SHP77 treated with DMSO at 0.1 percent for 48 hours (cell line): ENCODE measurements around the gene ODAD3.
A peak's percentile ranks its signal among the peaks of the same experiment; 100 is the strongest.
"Not testable (repeated sequence)": the region's sequence is repeated elsewhere in the genome, so short reads cannot be mapped to it uniquely, and the experiment has no call there.

Experiments
- DNase-seq: peaks from one replicate; lab custom pipeline; 2025; lab: John Stamatoyannopoulos, UW

The ODAD3 gene

DNA sequence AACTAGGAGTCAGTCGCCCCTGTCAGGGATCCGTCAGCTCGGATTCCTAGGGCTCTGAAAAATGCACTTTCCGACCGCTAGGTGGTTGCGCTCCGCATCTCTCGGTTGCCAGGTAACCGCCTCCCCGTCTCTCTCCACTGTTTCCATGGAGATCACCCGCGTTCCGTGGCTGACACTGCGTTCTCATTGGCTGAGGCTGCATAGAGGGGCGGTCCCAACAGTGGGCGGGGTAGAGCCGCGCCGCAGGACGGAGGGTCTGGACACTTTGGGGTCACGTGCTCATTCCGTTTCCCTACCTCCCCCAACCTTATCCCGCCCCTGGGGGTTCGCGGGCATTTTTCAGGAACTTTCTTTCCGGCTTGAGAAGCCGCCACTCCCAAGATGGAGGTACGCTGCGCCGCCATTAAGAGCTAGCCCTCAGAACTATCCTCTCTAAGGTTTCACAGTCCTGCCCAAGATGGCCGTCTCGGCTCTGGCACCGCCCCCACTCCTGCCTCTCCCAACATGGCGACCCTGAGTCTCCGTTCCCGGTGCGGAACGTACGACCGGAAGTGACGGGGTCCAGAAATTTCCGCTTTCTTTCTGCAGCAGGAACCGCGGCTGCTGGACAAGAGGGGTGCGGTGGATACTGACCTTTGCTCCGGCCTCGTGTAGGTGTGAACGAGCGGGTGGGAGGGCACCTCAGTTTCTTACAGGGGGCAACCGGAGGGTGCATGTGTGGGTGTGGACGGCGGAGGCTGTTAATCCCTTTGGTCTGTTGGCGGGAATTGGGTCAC lies at the start of gene ODAD3, which contains the start of gene PRKCSH:
ODAD3 (minus strand) TSS at position 65 of the 776 bp plus-strand sequence. CDS start 105 bp downstream, outside the sequence.
PRKCSH (plus strand) TSS at position 579 of the 776 bp plus-strand sequence. CDS start 483 bp downstream, outside the sequence.
- DNase-seq = peak; percentile 99

DNA sequence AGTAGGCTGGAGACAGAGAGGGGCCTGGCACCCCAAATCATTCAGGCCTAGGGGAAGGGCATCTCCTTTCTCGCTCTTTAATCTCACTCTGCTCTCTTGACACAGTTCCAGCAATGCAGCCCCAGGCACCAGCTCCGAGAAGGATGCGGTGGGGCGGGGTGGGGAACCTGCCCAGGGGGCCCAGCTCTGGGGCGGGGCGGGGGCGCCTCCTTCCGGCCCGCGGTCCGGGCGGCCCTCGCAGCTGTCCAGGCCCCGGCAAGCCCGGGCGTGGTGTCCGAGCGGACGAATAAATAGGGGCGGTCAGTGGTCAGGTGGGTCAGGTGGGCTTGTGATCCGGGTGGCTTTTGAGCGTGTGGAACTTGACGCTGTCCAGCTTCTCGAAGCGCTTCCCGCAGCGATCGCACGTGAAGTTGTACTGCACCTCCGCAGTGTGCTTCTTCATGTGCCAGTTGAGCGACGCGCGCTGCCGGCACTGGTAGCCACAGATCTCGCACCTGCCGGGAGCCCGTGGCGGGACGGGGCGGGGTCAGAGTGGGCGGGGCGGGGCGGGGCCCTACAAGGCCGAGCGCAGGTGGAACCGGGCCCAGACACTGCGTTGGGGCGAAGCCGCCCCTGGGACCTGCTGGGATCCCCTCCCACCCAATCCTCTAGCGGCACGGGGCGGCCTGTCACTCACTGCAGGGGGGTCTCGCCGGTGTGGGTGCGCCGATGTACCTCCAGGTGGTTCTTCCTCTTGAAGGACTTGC lies 48.6 kb upstream of the ODAD3 start:
- DNase-seq = no peak

DNA sequence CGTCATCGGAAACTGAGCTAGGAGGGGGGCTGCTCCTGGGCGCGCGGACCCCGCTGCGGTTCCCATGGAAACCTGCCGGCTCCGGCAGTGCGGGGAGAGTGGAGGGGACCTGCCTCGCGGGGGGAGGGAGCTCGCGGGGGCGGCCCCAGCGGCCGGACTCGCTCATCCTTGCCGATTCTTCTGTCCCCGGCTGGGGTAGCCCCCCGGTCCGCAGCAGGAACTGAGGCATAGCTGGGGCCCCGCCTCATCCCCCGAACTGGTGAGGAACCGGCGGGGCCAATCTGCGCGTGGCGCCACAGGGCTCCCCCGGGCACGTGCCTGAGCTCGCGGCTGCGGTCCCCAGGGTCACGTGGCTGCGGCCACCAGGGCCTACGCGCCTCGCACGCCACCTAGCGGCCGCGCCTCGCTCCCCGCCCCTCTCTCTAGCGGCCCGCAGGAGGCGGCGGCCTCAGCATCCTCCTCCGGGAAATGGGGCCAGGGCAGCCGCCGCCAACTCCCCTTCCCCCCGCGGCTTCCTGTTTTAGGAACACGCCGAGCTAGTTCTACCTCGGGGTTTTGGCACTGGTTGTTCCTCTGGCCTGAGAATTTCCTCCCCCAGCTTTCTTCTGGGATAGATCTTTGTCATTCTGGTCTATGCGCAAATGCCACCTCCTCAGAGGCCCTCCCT lies 47.6 kb upstream of the ODAD3 start:
- peak; percentile 59 for DNase-seq

DNA sequence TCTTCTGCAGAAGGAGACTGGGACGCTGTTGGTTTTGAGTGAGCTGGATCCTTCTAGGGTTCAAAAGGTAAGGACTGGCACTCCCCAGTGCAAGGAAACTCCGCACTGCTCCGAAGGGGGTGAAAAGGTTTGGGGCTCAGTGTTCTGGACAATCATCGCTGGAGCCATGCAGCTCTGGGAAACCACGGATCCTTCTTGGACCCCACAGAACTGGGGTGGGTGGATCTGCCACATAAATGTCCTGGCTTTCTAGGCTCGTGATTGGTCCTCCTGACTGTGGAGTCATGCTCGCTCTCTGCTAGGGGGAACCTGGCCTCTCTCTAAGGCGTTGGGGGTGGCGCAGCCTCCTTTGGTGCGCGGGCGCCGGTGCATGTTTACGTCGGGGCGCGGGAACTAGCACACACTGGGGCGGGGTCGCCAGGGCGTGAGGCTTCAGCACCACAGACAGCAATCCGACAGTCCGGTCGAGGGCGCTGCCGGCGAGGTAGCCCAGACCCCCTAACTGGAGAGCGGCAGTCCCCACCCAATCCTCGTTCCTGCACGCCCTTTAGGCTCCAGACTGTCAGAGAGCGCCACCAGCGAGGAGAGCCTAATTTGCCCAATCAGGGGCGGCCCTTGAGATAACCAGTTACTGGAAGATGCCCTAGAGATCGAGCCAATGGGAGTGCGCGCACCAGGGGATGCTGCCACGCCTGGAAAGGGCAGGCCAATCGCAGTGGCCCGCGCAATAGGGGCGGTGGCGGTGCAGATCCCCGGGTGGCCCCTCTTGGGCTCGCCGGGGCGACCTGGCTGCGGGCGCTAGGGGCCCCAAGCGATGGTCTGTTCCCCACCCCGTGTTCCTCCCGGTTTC lies 46.8 kb upstream of the ODAD3 start:
- peak; percentile 88 for DNase-seq

DNA sequence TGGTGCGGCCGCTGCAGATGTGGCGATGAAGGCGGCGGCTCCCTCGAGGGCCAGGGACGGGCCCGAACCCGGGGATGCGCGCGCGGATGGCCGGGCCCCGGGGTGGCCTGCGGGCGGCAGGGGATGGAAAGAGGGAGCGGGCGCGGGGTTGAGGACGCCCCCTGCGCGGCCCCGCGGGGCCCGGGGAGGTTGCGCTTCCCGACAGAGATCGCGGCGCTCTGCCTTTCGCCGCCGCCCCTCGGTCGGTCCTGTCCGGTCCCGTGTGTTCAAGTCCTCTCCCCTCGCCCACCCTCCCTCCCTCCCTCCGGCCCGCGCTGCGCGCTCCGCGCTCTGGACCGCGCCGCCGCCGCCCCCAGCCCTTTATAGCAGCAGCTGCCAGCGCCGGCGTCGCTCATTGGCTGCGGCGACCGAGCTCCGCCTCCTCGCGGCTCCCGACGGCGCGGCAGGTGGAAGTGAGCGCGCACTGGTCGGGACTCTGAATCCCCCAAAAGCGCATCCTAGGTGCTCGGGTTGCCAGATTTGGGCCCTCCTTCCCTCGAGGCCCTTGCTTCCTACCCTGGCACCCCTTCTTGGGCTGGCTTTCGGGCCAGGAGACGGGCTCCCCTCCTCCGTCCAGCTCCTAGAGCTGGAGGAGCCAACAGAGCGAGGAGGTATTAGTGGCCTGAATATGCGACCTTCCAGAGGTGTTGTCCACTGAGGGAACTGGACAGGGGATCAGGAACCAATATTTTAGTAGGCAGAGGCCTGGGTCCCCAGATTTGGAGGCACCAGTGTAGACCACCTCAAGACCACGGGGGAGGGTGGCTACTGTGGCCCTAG lies 46.0 kb upstream of the ODAD3 start, which contains the start of gene ELAVL3:
ELAVL3 (minus strand) TSS at position 332 of the 819 bp plus-strand sequence. CDS start 438 bp downstream, outside the sequence.
- DNase-seq = no peak

DNA sequence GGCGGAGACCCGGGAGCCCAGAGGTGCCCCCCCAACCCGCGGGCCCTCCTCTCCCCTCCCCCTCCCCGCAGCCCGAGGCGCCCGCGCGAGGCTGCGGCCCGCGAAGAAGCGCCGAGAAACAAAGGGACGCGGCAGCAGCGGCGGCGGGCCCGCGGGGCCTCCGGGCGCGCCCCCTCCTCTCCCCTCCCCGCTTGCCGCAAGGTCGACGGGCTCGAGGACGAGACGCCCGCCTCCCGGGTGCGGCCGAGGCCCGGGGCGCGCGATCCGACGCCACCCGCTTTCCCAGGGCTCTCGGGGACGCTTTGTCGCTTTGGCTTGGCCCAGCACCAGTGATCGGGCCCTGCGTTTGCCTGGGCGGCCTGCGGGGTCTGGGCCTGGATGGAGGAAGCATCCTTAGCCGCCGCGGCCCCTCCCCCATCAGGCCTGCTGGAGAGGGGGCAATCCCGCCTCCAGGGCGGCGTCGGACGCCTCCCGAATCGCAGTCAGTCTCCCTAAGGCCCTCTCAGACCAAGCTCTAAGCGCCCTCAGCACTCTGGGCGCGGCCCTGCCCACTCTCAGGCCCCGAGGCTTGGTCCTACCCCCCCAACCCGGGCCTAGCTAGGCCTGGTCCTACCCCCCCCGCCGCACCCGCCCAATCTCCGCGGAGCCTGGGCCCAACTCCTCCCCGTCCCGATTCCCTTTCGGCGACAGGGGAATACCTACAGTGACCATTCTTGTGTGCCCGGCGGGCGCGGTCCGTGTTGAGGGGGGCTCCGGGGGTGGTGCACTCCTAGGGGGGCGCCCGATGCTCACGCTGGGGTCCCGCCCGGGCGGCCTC lies 45.2 kb upstream of the ODAD3 start:
- no peak for DNase-seq

DNA sequence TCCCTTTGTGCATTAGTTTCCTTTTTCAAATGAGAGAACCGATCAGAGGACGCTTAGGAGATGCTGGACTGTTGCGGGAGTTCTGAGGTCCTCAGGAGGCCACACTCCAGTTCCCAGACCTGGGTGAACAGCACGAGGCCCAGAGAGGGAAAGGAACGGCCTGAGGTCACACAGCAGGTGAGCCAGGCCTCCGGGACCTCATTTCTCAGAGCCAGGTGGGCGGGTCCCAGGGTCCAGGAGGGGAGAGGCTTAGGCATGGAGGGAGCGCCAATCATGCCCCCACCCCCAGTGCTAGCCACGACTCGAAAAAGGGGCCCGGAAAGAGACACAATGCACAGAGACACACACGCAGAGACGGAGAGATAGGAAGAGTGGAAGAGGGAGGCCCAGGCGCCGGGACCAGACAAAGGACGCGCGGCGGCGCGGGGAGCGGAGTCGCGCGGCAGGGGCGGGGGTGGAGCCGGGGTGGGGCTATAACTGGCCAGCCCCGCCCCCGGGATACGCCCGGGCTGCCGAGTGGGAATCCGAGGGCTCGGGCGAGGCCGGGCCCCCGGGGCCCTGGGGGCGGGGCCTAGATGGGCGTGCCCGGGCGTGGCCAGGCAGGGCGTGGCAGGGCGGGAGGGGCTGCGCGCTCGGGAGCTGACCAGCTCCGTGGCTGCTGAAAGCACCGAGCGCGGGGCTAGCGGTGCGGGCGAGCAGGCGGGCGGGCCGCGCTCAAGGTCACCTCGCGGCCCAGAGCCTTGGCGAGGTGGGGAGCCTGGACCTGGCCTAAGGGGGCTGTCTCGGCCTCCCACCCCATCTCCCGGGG lies 44.4 kb upstream of the ODAD3 start:
- peak; percentile 47 for DNase-seq

DNA sequence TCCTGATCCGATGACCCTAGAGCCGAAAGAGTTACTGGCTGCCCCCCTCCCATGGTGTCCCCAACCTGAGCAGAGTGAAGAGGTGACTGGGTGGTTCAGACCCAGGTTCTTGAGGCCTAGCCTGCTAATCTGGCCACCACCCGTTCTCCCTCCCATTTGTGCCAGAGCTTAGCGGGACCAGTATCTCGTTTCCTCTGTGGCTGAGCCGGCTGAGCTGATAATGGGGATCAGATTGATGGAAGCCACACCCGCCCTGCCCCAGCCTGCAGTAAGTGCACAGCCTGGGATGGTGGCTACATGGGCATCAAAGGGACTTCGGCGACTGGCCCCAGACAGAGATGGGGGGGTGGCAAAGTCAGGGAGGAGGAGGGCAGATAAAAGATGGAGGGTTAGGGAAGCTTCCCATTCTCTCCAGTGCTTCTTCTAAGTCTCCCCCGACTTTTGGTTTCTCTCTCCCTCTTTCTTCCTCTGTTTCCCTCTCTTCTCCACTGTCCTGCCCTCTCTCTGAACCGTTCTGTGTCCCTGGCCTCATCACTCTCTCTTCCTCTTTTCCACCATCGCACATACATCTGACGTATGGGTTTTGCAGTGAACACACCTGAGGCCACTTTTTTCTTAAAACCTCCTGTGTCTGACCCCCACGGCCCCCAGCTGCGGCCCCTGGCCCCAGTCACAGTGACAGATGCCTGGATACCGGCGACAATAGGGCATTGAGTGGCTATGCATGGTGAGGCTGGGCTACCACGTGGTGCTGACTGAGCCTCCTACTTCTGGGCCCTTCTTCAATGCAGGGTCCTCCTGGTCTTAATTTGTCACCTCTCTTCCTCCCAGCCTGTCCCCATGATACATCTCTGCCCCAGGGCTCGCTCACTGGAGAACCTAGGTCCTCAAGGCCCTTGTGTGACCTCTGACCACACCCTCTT lies 43.5 kb upstream of the ODAD3 start:
- DNase-seq = no peak

DNA sequence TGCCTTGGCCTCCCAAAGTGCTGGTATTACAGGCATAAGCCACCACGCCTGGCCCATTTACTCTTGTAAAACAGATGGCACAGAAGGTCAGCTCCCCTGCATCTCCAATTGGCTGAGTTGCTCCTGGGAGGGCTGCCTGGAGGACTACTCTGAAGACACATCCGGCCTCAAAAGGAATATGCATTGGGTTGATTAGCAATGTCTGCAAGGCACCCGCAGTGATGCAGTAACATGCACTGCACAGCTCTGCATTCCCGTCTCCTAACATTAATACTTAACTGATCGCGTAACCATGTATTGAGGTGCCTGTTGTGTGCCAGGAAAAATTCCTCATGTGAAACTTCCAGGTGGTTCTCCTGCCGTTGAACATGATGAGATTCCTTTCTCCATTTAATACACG lies 40.9 kb upstream of the ODAD3 start:
- DNase-seq = no peak

DNA sequence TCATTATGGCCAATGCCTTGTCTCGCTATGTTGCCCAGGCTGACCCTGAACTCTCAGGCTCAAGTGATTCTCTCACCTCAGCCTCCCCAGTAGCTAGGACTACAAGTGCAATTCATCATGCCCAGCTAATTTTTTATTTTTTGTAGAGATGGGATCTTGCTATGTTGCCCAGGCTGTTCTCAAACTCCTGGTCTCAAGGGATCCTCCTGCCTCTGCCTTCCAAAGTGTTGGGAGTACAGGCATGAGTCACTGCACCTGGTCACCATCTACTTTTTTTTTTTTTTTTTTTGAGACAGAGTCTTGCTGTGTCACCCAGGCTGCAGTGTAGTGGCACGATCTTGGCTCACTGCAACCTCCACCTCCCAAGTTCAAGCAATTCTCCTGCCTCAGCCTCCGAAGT lies 40.4 kb upstream of the ODAD3 start:
- not testable (repeated sequence) for DNase-seq

DNA sequence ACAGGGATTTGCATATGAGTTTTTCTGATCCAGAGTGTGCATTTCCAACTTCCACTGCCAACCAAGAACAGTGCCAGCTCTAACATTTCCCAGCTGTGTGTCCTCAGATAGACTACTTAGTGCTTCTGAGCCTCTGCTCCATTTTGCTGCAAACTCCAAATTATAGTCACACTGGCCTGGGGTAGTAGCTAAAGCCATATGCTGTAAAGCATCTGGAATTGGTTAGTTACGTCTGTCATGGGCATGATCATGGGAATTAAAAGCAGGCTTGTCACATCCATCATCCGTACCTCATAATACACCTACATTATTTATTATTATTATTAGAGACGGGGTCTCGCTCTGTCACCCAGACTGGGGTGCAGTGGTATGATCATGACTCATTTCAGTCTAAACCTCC lies 38.8 kb upstream of the ODAD3 start:
- no peak for DNase-seq

DNA sequence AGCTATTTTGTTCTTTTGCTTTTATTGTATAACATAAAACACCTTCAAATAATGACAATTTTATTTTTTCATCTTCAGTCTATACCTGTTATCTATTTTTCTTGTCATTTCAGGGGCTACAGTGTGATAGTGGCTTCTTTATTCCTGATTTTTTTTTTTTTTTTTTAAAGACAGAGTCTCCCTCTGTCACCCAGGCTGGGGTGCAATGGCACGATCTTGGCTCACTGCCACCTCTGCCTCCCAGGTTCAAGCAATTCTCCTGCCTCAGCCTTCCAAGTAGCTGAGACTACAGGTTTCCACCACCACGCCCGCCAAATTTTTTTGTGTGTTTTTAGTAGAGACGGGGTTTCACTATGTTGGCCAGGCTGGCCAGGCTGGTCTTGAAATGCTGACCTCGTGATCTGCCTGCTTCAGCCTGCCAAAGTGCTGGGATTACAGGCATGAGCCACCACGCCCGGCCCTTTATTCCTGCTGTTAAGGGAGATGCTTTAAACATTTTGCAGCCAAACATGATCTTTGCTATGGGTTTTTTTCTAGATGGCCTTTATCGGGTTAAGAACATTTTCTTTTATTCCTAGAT lies 33.4 kb upstream of the ODAD3 start:
- not testable (repeated sequence) for DNase-seq

DNA sequence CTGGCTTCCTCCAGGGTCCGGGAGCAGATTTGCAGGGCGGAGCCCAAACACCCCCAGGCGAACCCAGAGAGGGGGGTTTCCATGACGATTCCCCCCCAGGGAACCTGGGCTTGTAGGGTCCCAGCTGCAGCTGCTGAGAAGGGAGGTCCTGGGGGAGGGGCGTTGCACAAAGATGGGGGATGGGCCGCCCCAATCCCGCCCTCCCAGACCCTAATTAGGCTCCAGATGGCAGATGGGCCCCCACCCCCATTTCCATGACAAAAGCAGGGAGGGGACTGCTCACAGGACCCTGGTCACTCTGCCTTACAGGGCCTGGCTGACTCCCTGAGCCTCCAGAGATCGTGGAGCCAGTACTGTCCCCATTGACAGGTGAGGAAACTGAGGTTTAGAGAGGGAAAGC lies 30.7 kb upstream of the ODAD3 start:
- DNase-seq = no peak

DNA sequence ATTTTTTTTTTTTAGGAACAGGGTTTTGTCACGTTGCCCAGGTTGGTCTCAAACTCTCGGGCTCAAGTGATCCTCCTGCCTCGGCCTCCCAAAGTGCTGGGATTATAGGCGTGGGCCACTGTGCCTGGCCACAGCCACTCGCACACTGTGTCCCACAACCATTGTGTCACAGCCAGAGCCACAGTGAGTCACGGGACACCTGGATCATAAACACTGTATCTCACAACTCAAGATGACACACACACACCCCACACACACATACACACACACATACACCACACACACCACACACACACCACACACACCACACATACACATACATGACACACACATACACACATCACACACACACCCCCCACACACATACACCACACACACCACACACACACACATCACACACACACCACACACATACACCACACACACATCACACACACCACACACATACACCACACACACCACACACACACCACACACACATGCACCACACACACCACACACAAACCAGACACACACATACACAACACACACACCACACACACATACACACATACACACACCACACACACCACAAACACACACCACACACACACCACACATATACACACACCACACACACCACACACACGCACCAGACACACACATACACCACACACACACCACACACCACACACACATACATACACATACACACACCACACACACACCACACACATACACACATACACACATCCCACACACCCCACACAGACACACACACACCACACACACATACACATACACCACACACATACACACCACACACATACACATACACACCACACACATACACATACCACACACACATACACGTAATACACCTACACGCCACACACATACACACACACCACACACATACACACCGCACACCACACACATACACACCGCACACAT lies 29.7 kb upstream of the ODAD3 start:
- no peak for DNase-seq

DNA sequence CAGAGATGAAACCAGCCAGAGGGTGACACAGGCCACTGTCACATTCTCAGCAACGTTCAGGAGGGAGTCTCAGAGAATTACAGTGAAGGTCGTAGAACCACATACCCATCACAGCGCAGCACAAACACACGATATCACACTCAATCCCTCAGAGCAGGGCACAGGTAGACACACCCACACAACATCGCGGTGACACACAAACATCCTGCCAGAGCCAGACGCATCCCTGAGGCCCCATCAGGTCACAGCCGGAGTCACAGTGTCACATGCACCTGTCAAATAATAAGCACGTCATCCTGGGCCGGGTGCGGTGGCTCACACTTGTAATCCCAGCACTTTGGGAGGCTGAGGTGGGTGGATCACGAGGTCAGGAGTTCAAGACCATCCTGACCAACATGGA lies 28.5 kb upstream of the ODAD3 start:
- no peak for DNase-seq

DNA sequence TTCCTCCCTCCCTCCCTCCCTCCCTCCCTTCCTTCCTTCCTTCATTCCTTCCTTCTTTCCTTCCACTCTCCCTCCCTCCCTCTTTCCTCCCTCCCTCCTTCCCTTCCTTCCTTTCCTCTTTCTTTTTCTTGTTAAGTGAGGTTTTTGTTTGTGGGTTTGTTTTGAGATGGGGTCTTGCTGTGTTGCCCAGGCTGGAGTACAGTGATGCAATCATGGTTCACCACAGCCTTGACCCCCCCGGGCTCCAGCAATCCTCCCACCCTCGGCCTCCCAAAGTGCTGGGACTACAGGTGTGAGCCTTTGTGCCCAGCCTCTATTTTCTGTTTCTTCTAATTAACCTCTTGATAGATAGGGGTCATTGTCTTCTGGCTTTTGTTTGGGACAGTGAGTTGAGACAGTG lies 26.5 kb upstream of the ODAD3 start:
- DNase-seq = no peak
